Skin of body (tissue), 2 donors: ENCODE measurements around the gene PPP6R2. TPM values are rescaled to one million over a fixed set of nuclear protein-coding genes. Genes with fewer than 3 reads are reported as not detected.

Source experiments
- DNase-seq: peaks from one replicate; lab custom pipeline; 2025; lab: John Stamatoyannopoulos, UW
- total RNA-seq: library from RNA; depleted of rRNA; stranded (reverse); fragments of >200 nt; gene quantifications from one replicate; pipeline ENCODE4 v1.2.3, GENCODE V29; 2014

The PPP6R2 gene
- 31.5 TPM for total RNA-seq

GRCh38 chr22:50342651-50343540, at the start of gene PPP6R2:
Gene PPP6R2 (plus strand): TSS chr22:50343327. CDS start chr22:50393909, 50,582 bp downstream.
- peak; percentile 44 for DNase-seq

GRCh38 chr22:50293441-50294318, 49.4 kb upstream of the PPP6R2 start:
- no peak for DNase-seq

GRCh38 chr22:50294319-50294656, 48.8 kb upstream of the PPP6R2 start:
- DNase-seq: no peak

- DNase-seq: no peak
Measured at GRCh38 chr22:50296658-50297490, 46.3 kb upstream of the PPP6R2 start.

- no peak for DNase-seq
Measured at GRCh38 chr22:50297510-50298265, 45.4 kb upstream of the PPP6R2 start.

GRCh38 chr22:50298266-50298637, 44.9 kb upstream of the PPP6R2 start:
- no peak for DNase-seq

GRCh38 chr22:50298937-50299784, 44.0 kb upstream of the PPP6R2 start:
- DNase-seq: peak; percentile 22

- DNase-seq: no peak
Measured at GRCh38 chr22:50299785-50300619, 43.1 kb upstream of the PPP6R2 start.

- DNase-seq: no peak
Measured at GRCh38 chr22:50300620-50301257, 42.4 kb upstream of the PPP6R2 start.

GRCh38 chr22:50301581-50301991, 41.5 kb upstream of the PPP6R2 start:
- DNase-seq: no peak

GRCh38 chr22:50302041-50302541, 41.0 kb upstream of the PPP6R2 start:
- DNase-seq: no peak

- no peak for DNase-seq
Measured at GRCh38 chr22:50302564-50302963, 40.6 kb upstream of the PPP6R2 start.

GRCh38 chr22:50303515-50303847, 39.6 kb upstream of the PPP6R2 start:
- DNase-seq: no peak

GRCh38 chr22:50303848-50304527, 39.1 kb upstream of the PPP6R2 start:
- no peak for DNase-seq

- DNase-seq: no peak
Measured at GRCh38 chr22:50304528-50305392, 38.4 kb upstream of the PPP6R2 start.

GRCh38 chr22:50305393-50305922, 37.7 kb upstream of the PPP6R2 start:
- no peak for DNase-seq
